ENCODE data around the gene YPEL1. TPM values are rescaled to one million over a fixed set of nuclear protein-coding genes. Genes with fewer than 3 reads are reported as not detected.

Gene YPEL1
- total and polyA plus RNA-seq, 2 donors (not counting 1 experiment from before 2014, with no cell fraction given) = 14.9 to 17.0 TPM

DNA sequence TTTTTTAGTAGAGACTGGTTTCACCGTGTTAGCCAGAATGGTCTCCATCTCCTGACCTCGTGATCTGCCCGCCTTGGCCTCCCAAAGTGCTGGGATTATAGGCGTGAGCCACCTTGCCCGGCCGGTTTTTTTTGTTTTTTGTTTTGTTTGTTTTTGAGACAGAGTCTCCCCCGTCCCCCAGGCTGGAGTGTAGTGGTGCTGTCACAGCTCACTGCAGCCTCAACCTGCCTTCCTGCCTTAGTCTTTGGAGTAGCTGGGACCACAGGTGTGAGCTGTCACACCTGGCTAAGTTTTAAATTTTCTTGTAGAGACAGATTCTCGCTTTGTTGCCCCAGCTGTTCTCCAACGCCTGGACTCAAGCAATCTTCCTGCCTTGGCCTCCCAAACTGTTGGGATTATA lies 66.6 kb downstream of the YPEL1 start:
- Histone ChIP-seq H3K4me1 (ENCODE audit: control insufficient read depth in 2 of 2, insufficient read depth in 2 of 2, low read length in 2 of 2) (peaks cover 8 to 17% of the 10 kb centered on the region in 2 donors), H2AFZ (ENCODE audit: insufficient read depth, low read depth, low read length, poor library complexity, severe bottlenecking) (no peak overlapping the region), H3K79me2 (ENCODE audit: control insufficient read depth, insufficient read depth, low read length) (peaks cover 59% of the 10 kb centered on the region), H3K36me3 (replicated peaks in 1 of 2; ENCODE audit: control extremely low read depth in 1 of 2, control insufficient read depth in 1 of 2, extremely low read depth in 1 of 2, insufficient read depth in 2 of 2, low read length in 1 of 2) (peaks cover 7 to 40% of the 10 kb centered on the region in 2 experiments), H3K27ac (ENCODE audit: low read length in 2 of 2) (no peak overlapping the region), H3K4me3 (ENCODE audit: control extremely low read depth in 1 of 5, extremely low read depth in 1 of 5, insufficient read depth in 1 of 5, low read depth in 2 of 5, low read length in 4 of 5) (no peak overlapping the region), H3K27me3 (replicated peaks in 1 of 4; ENCODE audit: control extremely low read depth in 1 of 4, control insufficient read depth in 3 of 4, insufficient read depth in 4 of 4, low read length in 3 of 4) (no peaks in the 10 kb centered on the region), H3K4me2 (replicated peaks; ENCODE audit: low read depth, low read length, poor library complexity, severe bottlenecking) (no peak overlapping the region), H3K9ac (ENCODE audit: low read length) (no peak overlapping the region), H3K9me3 (ENCODE audit: control extremely low read depth in 1 of 3, control insufficient read depth in 2 of 3, insufficient read depth in 1 of 3, low read length in 2 of 3) (no peaks in the 10 kb centered on the region), H4K20me1 (ENCODE audit: control insufficient read depth, insufficient read depth, low read length, poor library complexity, severe bottlenecking) (peaks cover 33% of the 10 kb centered on the region)
- POLR2A ChIA-PET = no interaction called here
- CTCF ChIA-PET = no interaction called here
- intact Hi-C loops (cut with micrococcal nuclease) = loop anchor here (5.0 kb wide), 1 partner anchor 268 kb away; no protein-coding TSS in a partner anchor
- DNase-seq (no peak), ATAC-seq (ENCODE audit: low read depth) (no peak)
- 72% methylated on average over 3 of the region's 9 CpGs for WGBS (ENCODE audit: insufficient coverage)
- Mint-ChIP-seq H3K27me3 (no peaks in the 10 kb centered on the region), H3K4me1 (peaks cover 28% of the 10 kb centered on the region), H3K27ac (no peak overlapping the region), H3K9me3 (ENCODE audit: insufficient read depth) (no peaks in the 10 kb centered on the region), H3K4me3 (no peak overlapping the region)
- TF ChIP-seq EZH2 (IDR thresholded peaks at IDR 0.05; ENCODE audit: borderline replicate concordance, insufficient read depth, low read depth, low read length, poor library complexity, severe bottlenecking) = no peak
- no peak for TF ChIP-seq CTCF (IDR thresholded peaks at IDR 0.05)

DNA sequence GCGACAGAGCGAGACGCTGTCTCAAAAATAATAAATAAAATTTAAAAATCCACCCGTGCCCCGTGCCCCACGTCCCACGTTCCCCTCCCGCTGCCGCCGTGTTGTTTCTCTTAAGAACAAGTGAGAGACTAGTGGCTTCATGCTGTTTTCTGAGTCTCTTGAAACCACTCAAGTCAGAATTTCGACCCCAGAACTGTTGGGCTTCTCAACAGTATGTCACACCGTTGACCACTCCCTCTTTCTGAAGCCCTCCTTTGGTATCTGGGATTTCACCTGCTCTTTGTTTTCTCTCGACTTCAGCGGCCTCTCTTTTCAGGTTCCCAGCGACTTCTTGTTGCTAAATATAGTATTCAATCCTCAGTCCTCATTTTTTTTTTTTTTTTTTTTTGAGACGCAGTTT lies 68.8 kb downstream of the YPEL1 start:
- peaks cover 28% of the 10 kb centered on the region for H3K4me1 Mint-ChIP-seq
- peak overlapping the region; percentile 79 for H3K4me2 ChIP-seq (replicated peaks; ENCODE audit: low read depth, low read length, poor library complexity, severe bottlenecking)
- CTCF ChIA-PET = interaction anchor here (1.5 to 1.8 kb wide), 3 partner anchors 19 to 271 kb away, joined by 6 to 9 read pairs (median 6); partner anchors contain the start of gene YDJC
- H3K9me3 ChIP-seq (ENCODE audit: control extremely low read depth in 1 of 3, control insufficient read depth in 2 of 3, insufficient read depth in 1 of 3, low read length in 2 of 3) = no peaks in the 10 kb centered on the region
- DNase-seq (no peak), ATAC-seq (ENCODE audit: low read depth) (no peak)
- 68% methylated on average over 9 of the region's 16 CpGs for WGBS (ENCODE audit: insufficient coverage)
- H3K4me3 ChIP-seq (ENCODE audit: control extremely low read depth in 1 of 5, extremely low read depth in 1 of 5, insufficient read depth in 1 of 5, low read depth in 2 of 5, low read length in 4 of 5) = peak overlapping the region in 4 of 5 experiments; percentile 77 to 96 (median 90)
- no peaks in the 10 kb centered on the region for H3K9me3 Mint-ChIP-seq (ENCODE audit: insufficient read depth)
- H3K27me3 ChIP-seq (replicated peaks in 1 of 4; ENCODE audit: control extremely low read depth in 1 of 4, control insufficient read depth in 3 of 4, insufficient read depth in 4 of 4, low read length in 3 of 4) = no peaks in the 10 kb centered on the region
- peaks cover 44% of the 10 kb centered on the region for H3K79me2 ChIP-seq (ENCODE audit: control insufficient read depth, insufficient read depth, low read length)
- H3K36me3 ChIP-seq (replicated peaks in 1 of 2; ENCODE audit: control extremely low read depth in 1 of 2, control insufficient read depth in 1 of 2, extremely low read depth in 1 of 2, insufficient read depth in 2 of 2, low read length in 1 of 2) = peaks cover 2 to 18% of the 10 kb centered on the region in 2 experiments
- H4K20me1 ChIP-seq (ENCODE audit: control insufficient read depth, insufficient read depth, low read length, poor library complexity, severe bottlenecking) = peaks cover 11% of the 10 kb centered on the region
- H3K27me3 Mint-ChIP-seq = no peaks in the 10 kb centered on the region
- peak overlapping the region; percentile 80 for H3K9ac ChIP-seq (ENCODE audit: low read length)
- intact Hi-C loops (cut with micrococcal nuclease) = loop anchor here (1.0 to 5.0 kb wide), 5 partner anchors 14 to 271 kb away; partner anchors contain the start of genes SDF2L1, YDJC and YPEL1
- H3K27ac ChIP-seq (ENCODE audit: low read length in 2 of 2) = peak overlapping the region in 1 of 2 donors; percentile 92
- TF ChIP-seq EZH2 (IDR thresholded peaks at IDR 0.05; ENCODE audit: borderline replicate concordance, insufficient read depth, low read depth, low read length, poor library complexity, severe bottlenecking) (no peak), CTCF (IDR thresholded peaks at IDR 0.05) (no peak)
- POLR2A ChIA-PET = interaction anchor here (0.9 to 1.7 kb wide), 2 partner anchors 37 to 69 kb away, joined by 3 to 12 read pairs; partner anchors contain the start of genes YDJC and YPEL1
- peak overlapping the region; percentile 96 for H3K4me3 Mint-ChIP-seq
- peaks cover 8 to 17% of the 10 kb centered on the region in 2 donors for H3K4me1 ChIP-seq (ENCODE audit: control insufficient read depth in 2 of 2, insufficient read depth in 2 of 2, low read length in 2 of 2)
- H2AFZ ChIP-seq (ENCODE audit: insufficient read depth, low read depth, low read length, poor library complexity, severe bottlenecking) = peak overlapping the region; percentile 92
- peak overlapping the region; percentile 69 for H3K27ac Mint-ChIP-seq

Data from B cell (primary cell).